CD14-positive monocyte (primary cell): ENCODE measurements around the gene COMMD1. TPM values are rescaled to one million over a fixed set of nuclear protein-coding genes. Genes with fewer than 3 reads are reported as not detected.
A peak's percentile ranks its signal among the peaks of the same experiment; 100 is the strongest.
"Not testable (repeated sequence)": the region's sequence is repeated elsewhere in the genome, so short reads cannot be mapped to it uniquely, and the experiment has no call there.

Experiments used
- DNase-seq, 3 donors: peaks; one replicate each; pipeline ENCODE4 v3.0.0-alpha.2; 2011 to 2022
- H2AFZ ChIP-seq: 2 replicates; pipeline ENCODE4 v1.6.0; 2012; ENCODE audit warnings: mild to moderate bottlenecking, low read depth, low read length, inconsistent platforms; ENCODE audit not compliant: insufficient read depth, poor library complexity, severe bottlenecking
- H3K27ac ChIP-seq, 2 donors: 1 replicate in 1 of 2; 2 replicates in 1 of 2; pipeline ENCODE4 v1.5.1; 2012 to 2013; ENCODE audit warnings: low read length in 2 of 2, control low read depth in 1 of 2, inconsistent platforms in 1 of 2, low read depth in 1 of 2, mild to moderate bottlenecking in 1 of 2
- H3K27me3 ChIP-seq, 2 donors: one replicate each; pipeline versions ENCODE4 v1.6.0 to v1.6.1; 2011 to 2013; ENCODE audit warnings: low read length in 2 of 2; ENCODE audit not compliant: control insufficient read depth in 2 of 2, insufficient read depth in 2 of 2
- H3K36me3 ChIP-seq, 2 donors: replicated peaks in 1 of 2; 1 replicate in 1 of 2; 2 replicates in 1 of 2; pipeline versions ENCODE4 v1.5.1 to v1.6.1; 2012 to 2013; ENCODE audit warnings: low read length in 2 of 2, control low read depth in 1 of 2, inconsistent platforms in 1 of 2, mild to moderate bottlenecking in 1 of 2; ENCODE audit not compliant: insufficient read depth in 2 of 2, control insufficient read depth in 1 of 2
- H3K4me1 ChIP-seq, 2 donors: 1 replicate in 1 of 2; 2 replicates in 1 of 2; pipeline versions ENCODE4 v1.5.1 to v1.6.1; 2012 to 2013; ENCODE audit warnings: low read length in 2 of 2, control low read depth in 1 of 2, inconsistent platforms in 1 of 2, mild to moderate bottlenecking in 1 of 2, moderate library complexity in 1 of 2; ENCODE audit not compliant: insufficient read depth in 2 of 2, control insufficient read depth in 1 of 2
- H3K4me2 ChIP-seq: replicated peaks from 2 replicates; pipeline ENCODE3; 2012; ENCODE audit warnings: low read length, moderate library complexity, mild to moderate bottlenecking; ENCODE audit not compliant: poor library complexity, severe bottlenecking; ENCODE audit errors: extremely low read depth
- H3K4me3 ChIP-seq, 3 experiments: fragments of 200-600 bp in 1 of 3; sonication (generic) in 1 of 3; replicated peaks in 1 of 3; 1 replicate in 2 of 3; 2 replicates in 1 of 3; pipeline ENCODE4 v1.5.1; 2011 to 2013; ENCODE audit warnings: low read length in 3 of 3, mild to moderate bottlenecking in 3 of 3, control low read depth in 2 of 3, low read depth in 2 of 3, inconsistent platforms in 1 of 3, moderate library complexity in 1 of 3
- H3K79me2 ChIP-seq: 2 replicates; pipeline ENCODE4 v1.6.0; 2012; ENCODE audit warnings: mild to moderate bottlenecking, control low read depth, inconsistent platforms, low read length, moderate library complexity; ENCODE audit not compliant: insufficient read depth
- H3K9ac ChIP-seq: 2 replicates; pipeline ENCODE4 v1.6.0; 2017; ENCODE audit warnings: low read length, mild to moderate bottlenecking; ENCODE audit not compliant: insufficient read depth, poor library complexity, severe bottlenecking
- H3K9me3 ChIP-seq, 2 donors: replicated peaks in 1 of 2; 1 replicate in 1 of 2; 2 replicates in 1 of 2; pipeline versions ENCODE4 v1.5.1 to v1.6.1; 2012 to 2013; ENCODE audit warnings: low read length in 2 of 2, control low read depth in 1 of 2; ENCODE audit not compliant: control insufficient read depth in 1 of 2, insufficient read depth in 1 of 2
- H4K20me1 ChIP-seq: 2 replicates; pipeline ENCODE4 v1.6.0; 2012; ENCODE audit warnings: mild to moderate bottlenecking, low read length, control low read depth, moderate library complexity; ENCODE audit not compliant: insufficient read depth
- H3K27ac Mint-ChIP-seq, 7 donors: one replicate each; pipeline ENCODE4 v1.8.0; 2020; ENCODE audit warnings: mild to moderate bottlenecking in 7 of 7, mixed read lengths in 7 of 7, moderate library complexity in 6 of 7, inconsistent platforms in 2 of 7
- H3K27me3 Mint-ChIP-seq, 3 donors: one replicate each; pipeline ENCODE4 v1.8.0; 2021 to 2022; ENCODE audit warnings: low read depth in 3 of 3, mild to moderate bottlenecking in 3 of 3, mixed read lengths in 3 of 3, moderate library complexity in 3 of 3, inconsistent platforms in 1 of 3
- H3K36me3 Mint-ChIP-seq, 2 donors: one replicate each; pipeline ENCODE4 v1.8.0; 2020; ENCODE audit warnings: mixed read lengths in 2 of 2, inconsistent platforms in 1 of 2, mild to moderate bottlenecking in 1 of 2
- H3K4me1 Mint-ChIP-seq: one replicate; pipeline ENCODE4 v1.8.0; 2020; ENCODE audit warnings: mild to moderate bottlenecking, mixed read lengths
- H3K4me3 Mint-ChIP-seq, 2 donors: one replicate each; pipeline ENCODE4 v1.8.0; 2020; ENCODE audit warnings: mild to moderate bottlenecking in 2 of 2, mixed read lengths in 2 of 2, moderate library complexity in 1 of 2
- H3K9me3 Mint-ChIP-seq, 7 donors: one replicate each; pipeline ENCODE4 v1.8.0; 2020 to 2022; ENCODE audit warnings: mixed read lengths in 7 of 7, mild to moderate bottlenecking in 6 of 7, moderate library complexity in 6 of 7, inconsistent platforms in 2 of 7
- WGBS: methylation state at CpG from one replicate; pipeline ENCODE4 v1.1.5; 2013; ENCODE audit warnings: missing lambda C conversion rate; ENCODE audit not compliant: insufficient coverage; 5-methylcytosine and 5-hydroxymethylcytosine counted together
- intact Hi-C, 2 donors: fragments of 100-400 bp; cut with micrococcal nuclease; formaldehyde crosslinking; loops; one replicate each; pipeline versions ENCODE4 v1.15.0 to v1.15.1; 2023
- polyA plus RNA-seq, 3 donors: library from polyadenylated mRNA; depleted of rRNA in 1 of 3; unstranded in 2 of 3; stranded (reverse) in 1 of 3; fragments of 300-500 nt in 2 of 3; fragments of >200 nt in 1 of 3; fragmentation: Illumina TruSeq in 2 of 3; gene quantifications; 1 replicate in 2 of 3; 2 replicates in 1 of 3; pipeline ENCODE4 v1.2.3, GENCODE V29; 2012 to 2021
- TF ChIP-seq, protein P1 (sequence below): fragments of 200-600 bp; IDR thresholded peaks from one replicate; pipeline ENCODE4 v1.8.0; 2022; ENCODE audit warnings: antibody characterized with exemption, mild to moderate bottlenecking

COMMD1 gene
- polyA plus RNA-seq, 3 donors = 25.2 to 82.1 (median 70.7) TPM

DNA sequence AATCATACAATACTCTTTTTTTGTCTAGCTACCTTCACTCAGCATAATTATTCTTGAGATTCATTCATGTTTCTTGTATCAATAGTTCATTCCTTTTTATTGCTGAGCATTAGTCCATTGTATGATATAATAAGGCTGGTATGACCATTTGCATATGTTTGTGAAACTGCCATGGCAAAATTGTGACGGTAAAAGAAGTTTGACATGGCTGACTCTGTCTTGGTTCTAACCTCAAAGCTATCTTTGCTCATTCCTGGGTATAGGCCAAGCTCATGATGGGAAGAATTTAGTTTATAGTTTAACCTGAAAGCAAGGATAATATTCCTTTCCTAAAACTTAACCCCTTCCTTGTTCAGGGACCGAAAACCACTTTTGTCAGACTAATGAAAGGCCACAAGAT, 46.4 kb downstream of the COMMD1 start:
- Histone ChIP-seq H2AFZ (no peak overlapping the region), H4K20me1 (no peaks in the 10 kb centered on the region), H3K27me3 (no peaks in the 10 kb centered on the region), H3K27ac (no peak overlapping the region), H3K79me2 (no peaks in the 10 kb centered on the region), H3K9ac (no peak overlapping the region), H3K4me3 (no peak overlapping the region), H3K36me3 (no peaks in the 10 kb centered on the region), H3K4me2 (no peak overlapping the region), H3K9me3 (peaks cover 0 to 4% of the 10 kb centered on the region in 2 donors), H3K4me1 (no peaks in the 10 kb centered on the region)
- Mint-ChIP-seq H3K4me1 (peaks cover 2% of the 10 kb centered on the region), H3K9me3 (peaks cover 0 to 11% (median 4%) of the 10 kb centered on the region in 7 donors), H3K27ac (no peak overlapping the region), H3K27me3 (peaks cover 0 to 3% (median 0%) of the 10 kb centered on the region in 3 donors), H3K4me3 (no peak overlapping the region), H3K36me3 (peaks cover 9 to 11% of the 10 kb centered on the region in 2 donors)
- no peak for DNase-seq
- TF ChIP-seq, protein P1, sequence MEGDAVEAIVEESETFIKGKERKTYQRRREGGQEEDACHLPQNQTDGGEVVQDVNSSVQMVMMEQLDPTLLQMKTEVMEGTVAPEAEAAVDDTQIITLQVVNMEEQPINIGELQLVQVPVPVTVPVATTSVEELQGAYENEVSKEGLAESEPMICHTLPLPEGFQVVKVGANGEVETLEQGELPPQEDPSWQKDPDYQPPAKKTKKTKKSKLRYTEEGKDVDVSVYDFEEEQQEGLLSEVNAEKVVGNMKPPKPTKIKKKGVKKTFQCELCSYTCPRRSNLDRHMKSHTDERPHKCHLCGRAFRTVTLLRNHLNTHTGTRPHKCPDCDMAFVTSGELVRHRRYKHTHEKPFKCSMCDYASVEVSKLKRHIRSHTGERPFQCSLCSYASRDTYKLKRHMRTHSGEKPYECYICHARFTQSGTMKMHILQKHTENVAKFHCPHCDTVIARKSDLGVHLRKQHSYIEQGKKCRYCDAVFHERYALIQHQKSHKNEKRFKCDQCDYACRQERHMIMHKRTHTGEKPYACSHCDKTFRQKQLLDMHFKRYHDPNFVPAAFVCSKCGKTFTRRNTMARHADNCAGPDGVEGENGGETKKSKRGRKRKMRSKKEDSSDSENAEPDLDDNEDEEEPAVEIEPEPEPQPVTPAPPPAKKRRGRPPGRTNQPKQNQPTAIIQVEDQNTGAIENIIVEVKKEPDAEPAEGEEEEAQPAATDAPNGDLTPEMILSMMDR = no peak
- intact Hi-C loops = no loop called here
- no CpG with 5 or more reads among the region's 2 CpGs for WGBS

DNA sequence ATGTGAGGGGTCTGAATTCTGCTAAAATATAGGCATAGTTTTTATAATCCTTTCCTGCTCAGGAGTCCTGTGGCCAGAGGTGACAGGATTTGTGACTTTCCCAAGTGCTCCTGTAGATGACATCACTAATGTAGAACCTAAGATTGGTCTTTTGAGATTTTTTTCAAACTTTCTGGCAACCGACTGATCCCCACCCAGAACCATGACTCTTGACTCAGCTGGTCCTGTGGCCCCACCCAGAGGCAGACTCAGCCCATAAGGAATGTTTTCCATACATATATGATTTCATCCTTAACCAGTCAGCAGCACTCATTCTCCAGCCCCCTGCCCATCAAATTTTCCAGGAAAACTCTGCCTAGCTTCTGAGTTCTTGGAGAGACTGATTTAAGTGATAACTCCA, 46.8 kb downstream of the COMMD1 start:
- H3K4me2 ChIP-seq = no peak overlapping the region
- Mint-ChIP-seq H3K27me3 (peaks cover 0 to 3% (median 0%) of the 10 kb centered on the region in 3 donors), H3K4me3 (no peak overlapping the region), H3K9me3 (peaks cover 0 to 11% (median 4%) of the 10 kb centered on the region in 7 donors), H3K4me1 (peaks cover 2% of the 10 kb centered on the region), H3K36me3 (peaks cover 9 to 11% of the 10 kb centered on the region in 2 donors), H3K27ac (peak overlapping the region in 2 of 7 donors; percentile 4 to 45)
- no peak overlapping the region for H2AFZ ChIP-seq
- intact Hi-C loops = no loop called here
- no peaks in the 10 kb centered on the region for H3K79me2 ChIP-seq
- H3K9ac ChIP-seq = no peak overlapping the region
- no peak overlapping the region for H3K27ac ChIP-seq
- H4K20me1 ChIP-seq = no peaks in the 10 kb centered on the region
- TF ChIP-seq, protein P1 = no peak
- no peak overlapping the region for H3K4me3 ChIP-seq
- H3K36me3 ChIP-seq = no peaks in the 10 kb centered on the region
- DNase-seq = no peak
- no peaks in the 10 kb centered on the region for H3K27me3 ChIP-seq
- peaks cover 0 to 4% of the 10 kb centered on the region in 2 donors for H3K9me3 ChIP-seq
- no peaks in the 10 kb centered on the region for H3K4me1 ChIP-seq
- WGBS = no CpG with 5 or more reads among the region's 1 CpG

DNA sequence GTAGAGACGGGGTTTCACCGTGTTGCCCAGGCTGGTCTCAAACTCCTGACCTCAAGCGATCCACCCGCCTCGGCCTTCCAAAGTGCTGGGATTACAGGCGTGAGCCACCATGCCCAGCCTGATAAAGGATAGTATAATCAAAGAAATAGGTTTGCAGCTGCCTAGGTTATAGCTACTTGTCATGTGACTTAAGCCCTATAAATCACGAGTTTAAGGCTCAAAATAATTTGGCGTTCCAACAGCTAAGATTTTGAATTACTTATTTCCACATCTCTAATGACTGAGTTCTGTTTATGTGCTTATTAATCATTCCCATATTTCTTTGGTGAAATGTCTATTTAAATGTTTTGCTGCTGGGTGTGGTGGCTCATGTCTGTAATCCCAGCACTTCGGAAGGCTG, 49.4 kb downstream of the COMMD1 start:
- H3K9me3 ChIP-seq, DNase-seq, H4K20me1 ChIP-seq, H3K4me2 ChIP-seq, H3K27me3 ChIP-seq, H3K27ac Mint-ChIP-seq, H3K4me1 ChIP-seq, H3K9ac ChIP-seq, H3K4me3 ChIP-seq, H3K27ac ChIP-seq, H3K36me3 Mint-ChIP-seq, H2AFZ ChIP-seq, intact Hi-C loops, H3K27me3 Mint-ChIP-seq, H3K4me1 Mint-ChIP-seq, H3K79me2 ChIP-seq, H3K36me3 ChIP-seq, H3K4me3 Mint-ChIP-seq: not testable (repeated sequence)
- 100% methylated on average over 4 of the region's 9 CpGs for WGBS
- H3K9me3 Mint-ChIP-seq = peaks cover 0 to 11% (median 4%) of the 10 kb centered on the region in 7 donors
